Sigmoid colon (tissue), 4 donors: ENCODE measurements around the gene CR1.

Experiments used
- POLR2AphosphoS5 ChIP-seq, 4 donors: sonication (generic); formaldehyde crosslinking; IDR thresholded peaks; one replicate each; pipeline ENCODE4 v1.6.1; 2017; ENCODE audit warnings: antibody characterized with exemption in 4 of 4
- TF ChIP-seq, protein P1 (sequence below), 4 experiments: fragments of 450-650 bp in 3 of 4; fragments of 200-600 bp in 1 of 4; IDR thresholded peaks; one replicate each; pipeline ENCODE4 v1.5.1; 2016 to 2019; ENCODE audit warnings: antibody characterized with exemption in 4 of 4, mild to moderate bottlenecking in 3 of 4, moderate library complexity in 2 of 4

DNA sequence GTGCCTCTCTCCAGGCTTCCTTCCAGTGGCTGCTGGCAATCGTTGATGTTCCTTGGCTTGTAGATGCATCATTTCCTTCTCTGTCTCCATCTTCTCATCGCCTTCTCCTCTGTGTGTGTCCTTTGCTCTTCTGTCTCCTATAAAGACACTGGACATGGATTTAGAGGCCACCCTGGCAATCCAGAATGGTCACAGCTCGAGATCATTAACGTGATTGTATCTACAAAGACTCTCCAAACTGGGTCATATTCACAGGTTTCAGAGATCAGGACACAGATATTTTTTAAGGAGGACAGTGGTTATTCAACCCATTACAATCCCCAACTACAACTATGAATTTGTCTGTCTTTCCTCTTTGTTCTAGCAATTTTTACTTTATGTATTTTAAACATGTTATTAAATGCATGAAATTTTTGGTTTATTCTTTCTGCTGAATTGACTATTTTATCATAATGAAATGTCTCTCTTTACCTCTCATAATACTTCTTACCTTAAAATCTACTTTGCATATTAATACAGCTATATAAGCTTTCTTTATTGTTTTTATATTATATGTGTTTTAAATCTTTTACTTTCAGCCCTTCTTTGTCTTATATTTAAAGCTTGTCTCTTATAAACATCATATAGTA, 22.8 kb downstream of the CR1 start:
- TF ChIP-seq, protein P1, sequence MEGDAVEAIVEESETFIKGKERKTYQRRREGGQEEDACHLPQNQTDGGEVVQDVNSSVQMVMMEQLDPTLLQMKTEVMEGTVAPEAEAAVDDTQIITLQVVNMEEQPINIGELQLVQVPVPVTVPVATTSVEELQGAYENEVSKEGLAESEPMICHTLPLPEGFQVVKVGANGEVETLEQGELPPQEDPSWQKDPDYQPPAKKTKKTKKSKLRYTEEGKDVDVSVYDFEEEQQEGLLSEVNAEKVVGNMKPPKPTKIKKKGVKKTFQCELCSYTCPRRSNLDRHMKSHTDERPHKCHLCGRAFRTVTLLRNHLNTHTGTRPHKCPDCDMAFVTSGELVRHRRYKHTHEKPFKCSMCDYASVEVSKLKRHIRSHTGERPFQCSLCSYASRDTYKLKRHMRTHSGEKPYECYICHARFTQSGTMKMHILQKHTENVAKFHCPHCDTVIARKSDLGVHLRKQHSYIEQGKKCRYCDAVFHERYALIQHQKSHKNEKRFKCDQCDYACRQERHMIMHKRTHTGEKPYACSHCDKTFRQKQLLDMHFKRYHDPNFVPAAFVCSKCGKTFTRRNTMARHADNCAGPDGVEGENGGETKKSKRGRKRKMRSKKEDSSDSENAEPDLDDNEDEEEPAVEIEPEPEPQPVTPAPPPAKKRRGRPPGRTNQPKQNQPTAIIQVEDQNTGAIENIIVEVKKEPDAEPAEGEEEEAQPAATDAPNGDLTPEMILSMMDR (IDR thresholded peaks at IDR 0.05) = no peak
- TF ChIP-seq POLR2AphosphoS5 (IDR thresholded peaks at IDR 0.05) = no peak
